ENCODE measurements around the gene FGF14. TPM values are rescaled to one million over a fixed set of nuclear protein-coding genes. Genes with fewer than 3 reads are reported as not detected.

Gene FGF14
- total RNA-seq, 1 donor from 2014 or later: not detected

DNA sequence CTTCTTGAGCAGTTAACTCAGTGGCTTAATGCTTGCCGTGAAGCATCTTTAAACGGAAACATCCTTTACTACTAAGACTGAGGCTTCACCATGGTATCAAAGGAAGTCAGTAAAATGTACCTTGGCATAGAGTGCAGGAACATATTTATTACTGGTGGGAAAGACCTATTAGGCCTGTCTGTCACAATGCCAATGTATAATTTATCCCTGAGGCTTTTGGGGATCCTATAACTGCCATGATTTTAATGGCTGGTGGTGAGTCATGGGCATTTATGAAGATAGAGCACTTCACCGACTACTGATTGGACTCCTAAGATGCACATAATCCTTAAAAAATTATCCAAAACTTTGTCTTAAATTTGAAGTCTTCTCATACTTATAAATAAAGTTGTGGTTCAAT lies 79.6 kb downstream of the FGF14 start:
- TF ChIP-seq, protein P1, sequence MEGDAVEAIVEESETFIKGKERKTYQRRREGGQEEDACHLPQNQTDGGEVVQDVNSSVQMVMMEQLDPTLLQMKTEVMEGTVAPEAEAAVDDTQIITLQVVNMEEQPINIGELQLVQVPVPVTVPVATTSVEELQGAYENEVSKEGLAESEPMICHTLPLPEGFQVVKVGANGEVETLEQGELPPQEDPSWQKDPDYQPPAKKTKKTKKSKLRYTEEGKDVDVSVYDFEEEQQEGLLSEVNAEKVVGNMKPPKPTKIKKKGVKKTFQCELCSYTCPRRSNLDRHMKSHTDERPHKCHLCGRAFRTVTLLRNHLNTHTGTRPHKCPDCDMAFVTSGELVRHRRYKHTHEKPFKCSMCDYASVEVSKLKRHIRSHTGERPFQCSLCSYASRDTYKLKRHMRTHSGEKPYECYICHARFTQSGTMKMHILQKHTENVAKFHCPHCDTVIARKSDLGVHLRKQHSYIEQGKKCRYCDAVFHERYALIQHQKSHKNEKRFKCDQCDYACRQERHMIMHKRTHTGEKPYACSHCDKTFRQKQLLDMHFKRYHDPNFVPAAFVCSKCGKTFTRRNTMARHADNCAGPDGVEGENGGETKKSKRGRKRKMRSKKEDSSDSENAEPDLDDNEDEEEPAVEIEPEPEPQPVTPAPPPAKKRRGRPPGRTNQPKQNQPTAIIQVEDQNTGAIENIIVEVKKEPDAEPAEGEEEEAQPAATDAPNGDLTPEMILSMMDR (IDR thresholded peaks at IDR 0.05): no peak
- Histone ChIP-seq H3K9me3 (no peaks in the 10 kb centered on the region), H3K36me3 (no peaks in the 10 kb centered on the region), H3K4me1 (peaks cover 0 to 5% of the 10 kb centered on the region in 2 donors), H3K4me3 (no peak overlapping the region), H3K27ac (no peak overlapping the region), H3K27me3 (no peaks in the 10 kb centered on the region)
- DNase-seq (ENCODE audit: low spot score in 2 of 2): no peak
- intact Hi-C loops (cut with DNase I): no loop called here

DNA sequence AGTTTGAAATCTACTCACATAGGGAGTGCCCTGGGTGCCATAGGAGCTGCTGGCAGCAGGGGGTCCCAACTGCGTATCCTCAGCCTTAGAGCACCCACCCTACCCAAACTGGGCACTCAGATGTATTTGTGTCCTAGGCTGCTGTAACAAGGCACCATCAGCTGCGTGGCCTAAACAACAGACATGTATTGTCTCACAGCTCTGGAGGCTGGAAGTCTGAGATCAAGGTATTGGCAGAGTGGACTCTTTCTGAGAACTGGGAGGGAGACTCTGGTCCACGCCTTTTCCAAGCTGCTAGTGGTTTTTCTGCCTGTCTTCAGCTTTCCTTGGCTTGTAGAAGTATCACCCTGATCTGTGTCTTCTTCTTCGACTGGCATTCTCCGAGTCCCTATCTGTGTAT lies 83.6 kb downstream of the FGF14 start:
- Histone ChIP-seq H3K9me3 (no peaks in the 10 kb centered on the region), H3K27me3 (no peaks in the 10 kb centered on the region)
- DNase-seq (ENCODE audit: low spot score in 2 of 2): no peak

DNA sequence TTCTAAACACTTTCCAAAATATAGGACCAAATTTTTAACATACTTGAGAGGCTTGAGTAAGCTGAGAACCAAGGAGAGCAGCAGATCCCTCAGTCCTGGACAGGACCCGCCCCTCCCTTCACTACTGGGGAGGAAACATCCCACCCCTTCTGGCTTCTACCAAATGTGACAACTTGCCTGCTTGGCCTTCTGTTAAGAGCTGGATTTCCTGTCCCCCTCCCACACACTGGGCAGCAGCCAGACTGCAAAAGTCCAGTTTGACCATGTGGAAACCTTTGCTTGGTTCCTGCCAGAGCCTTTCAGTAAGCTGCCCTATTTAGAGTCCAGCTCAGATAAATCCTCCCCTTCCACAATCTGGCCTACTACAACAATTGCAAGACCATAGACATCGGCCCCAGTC lies 84.3 kb downstream of the FGF14 start:
- DNase-seq (ENCODE audit: low spot score in 2 of 2): peak; percentile 28 to 89
- TF ChIP-seq, protein P1 (IDR thresholded peaks at IDR 0.05): no peak
- Histone ChIP-seq H3K4me1 (peaks cover 0 to 5% of the 10 kb centered on the region in 2 donors), H3K36me3 (no peaks in the 10 kb centered on the region), H3K4me3 (no peak overlapping the region), H3K27me3 (no peaks in the 10 kb centered on the region), H3K27ac (peak overlapping the region; percentile 63 to 77), H3K9me3 (no peaks in the 10 kb centered on the region)
- intact Hi-C loops (cut with DNase I): no loop called here

More for the DNA sequence above, 83.6 kb downstream of the FGF14 start:
- TF ChIP-seq, protein P1 (IDR thresholded peaks at IDR 0.05): no peak
- Histone ChIP-seq H3K27ac (peak overlapping the region; percentile 63 to 77), H3K36me3 (no peaks in the 10 kb centered on the region), H3K4me1 (peaks cover 0 to 5% of the 10 kb centered on the region in 2 donors), H3K4me3 (no peak overlapping the region)
- intact Hi-C loops (cut with DNase I): no loop called here

DNA sequence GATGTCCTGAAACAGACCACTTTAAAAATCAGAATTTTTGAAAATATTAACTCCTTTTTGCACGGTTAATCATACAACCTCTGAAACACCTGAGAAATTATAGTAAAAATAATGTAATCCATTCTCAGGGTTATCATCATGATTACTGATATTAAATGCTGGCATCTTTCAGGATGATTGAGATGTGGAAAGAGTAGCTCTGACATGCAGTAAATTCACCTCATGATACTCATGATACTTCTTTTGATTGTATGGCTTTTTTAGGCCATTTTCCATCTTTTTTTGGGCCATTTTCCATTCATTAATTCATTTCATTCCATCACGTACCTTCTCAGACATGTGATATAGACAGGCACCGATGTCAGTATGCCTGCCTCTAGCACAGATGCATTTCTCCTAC lies 85.1 kb downstream of the FGF14 start:
- no peaks in the 10 kb centered on the region for H3K9me3 ChIP-seq
- no peaks in the 10 kb centered on the region for H3K27me3 ChIP-seq
- no peak for DNase-seq (ENCODE audit: low spot score in 2 of 2)
- no peaks in the 10 kb centered on the region for H3K36me3 ChIP-seq
- H3K4me1 ChIP-seq: peaks cover 0 to 5% of the 10 kb centered on the region in 2 donors
- no peak overlapping the region for H3K4me3 ChIP-seq
- intact Hi-C loops (cut with DNase I): no loop called here
- no peak overlapping the region for H3K27ac ChIP-seq
- TF ChIP-seq, protein P1 (IDR thresholded peaks at IDR 0.05): no peak

DNA sequence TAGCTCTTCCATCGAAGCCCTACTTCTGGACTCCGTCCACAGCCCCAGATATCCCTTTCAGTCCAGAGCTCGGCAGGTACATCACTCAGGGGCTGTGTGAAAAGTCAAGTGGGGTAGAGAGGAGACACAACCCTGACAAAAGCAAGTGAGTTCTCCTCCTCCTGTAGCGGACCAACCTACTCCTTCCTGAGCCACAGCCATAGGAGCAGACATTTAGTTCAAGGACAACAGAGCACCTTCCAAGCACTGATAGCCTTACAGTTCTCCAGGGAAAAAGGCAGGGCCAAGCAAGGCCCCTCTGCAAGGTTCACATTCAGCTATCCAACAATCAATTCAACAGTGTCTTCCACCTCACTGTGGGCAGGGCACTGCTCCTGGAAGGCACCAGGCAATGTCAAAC lies 89.0 kb downstream of the FGF14 start:
- H3K27ac ChIP-seq: no peak overlapping the region
- H3K36me3 ChIP-seq: no peaks in the 10 kb centered on the region
- no peaks in the 10 kb centered on the region for H3K27me3 ChIP-seq
- no peak overlapping the region for H3K4me3 ChIP-seq
- H3K9me3 ChIP-seq: no peaks in the 10 kb centered on the region
- intact Hi-C loops (cut with DNase I): no loop called here
- DNase-seq (ENCODE audit: low spot score in 2 of 2): no peak
- TF ChIP-seq, protein P1 (IDR thresholded peaks at IDR 0.05): no peak
- H3K4me1 ChIP-seq: peaks cover 0 to 3% of the 10 kb centered on the region in 2 donors

DNA sequence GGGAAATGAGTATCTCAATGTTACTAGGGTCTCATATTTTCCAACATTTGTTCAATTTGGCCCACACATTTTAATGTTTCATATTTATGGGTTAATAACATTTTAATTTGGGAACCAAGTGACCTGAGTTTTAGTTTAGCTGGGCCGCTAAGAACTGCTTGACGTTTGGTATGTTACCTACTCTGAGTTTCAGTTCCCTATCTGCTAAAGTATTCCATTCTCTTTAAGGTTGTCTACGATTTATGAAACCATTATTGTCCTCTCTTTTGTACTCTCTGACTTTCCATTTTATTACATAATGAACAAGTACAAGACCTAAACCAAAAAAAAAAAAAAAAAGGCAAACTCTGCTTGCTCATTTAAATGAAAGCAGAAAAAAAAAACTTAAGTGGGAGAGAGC lies 89.9 kb downstream of the FGF14 start:
- DNase-seq (ENCODE audit: low spot score in 2 of 2): no peak
- peak overlapping the region in 1 of 2 donors; percentile 33 for H3K27ac ChIP-seq
- TF ChIP-seq, protein P1 (IDR thresholded peaks at IDR 0.05): no peak
- intact Hi-C loops (cut with DNase I): no loop called here
- no peaks in the 10 kb centered on the region for H3K36me3 ChIP-seq
- H3K27me3 ChIP-seq: no peaks in the 10 kb centered on the region
- peak overlapping the region in 1 of 2 donors; percentile 6 for H3K4me3 ChIP-seq
- no peaks in the 10 kb centered on the region for H3K9me3 ChIP-seq
- peaks cover 0 to 2% of the 10 kb centered on the region in 2 donors for H3K4me1 ChIP-seq

All from ascending aorta (tissue), 2 donors.